T-helper 2 cell treated with Interferon-gamma antibody and Interleukin-4, amounts not matched to agents 5 μg/mL and 100 μg/mL, for 36 hours (primary cell): ENCODE results near the gene TAGAP.

Source experiments
- DNase-seq: peaks from one replicate; pipeline ENCODE4 v3.0.0; 2021; ENCODE audit warnings: low spot score
- H3K27ac Mint-ChIP-seq: one replicate; pipeline ENCODE4 v1.8.0; 2021; ENCODE audit warnings: mild to moderate bottlenecking, mixed read lengths
- H3K27me3 Mint-ChIP-seq: one replicate; pipeline ENCODE4 v1.8.0; 2021; ENCODE audit warnings: low read depth, mixed read lengths
- H3K36me3 Mint-ChIP-seq: one replicate; pipeline ENCODE4 v1.8.0; 2021; ENCODE audit warnings: low read depth, mixed read lengths
- H3K4me1 Mint-ChIP-seq: one replicate; pipeline ENCODE4 v1.8.0; 2021; ENCODE audit warnings: low read depth, mixed read lengths
- H3K4me3 Mint-ChIP-seq: one replicate; pipeline ENCODE4 v1.8.0; 2022; ENCODE audit warnings: mild to moderate bottlenecking, moderate library complexity, mixed read lengths
- H3K9me3 Mint-ChIP-seq: one replicate; pipeline ENCODE4 v1.8.0; 2021; ENCODE audit warnings: mixed read lengths

TAGAP gene

GRCh38 chr6:159044899-159045727 lies at the start of gene TAGAP:
Gene TAGAP (minus strand): TSS chr6:159044991. CDS start chr6:159044146, 845 bp downstream.
- H3K9me3 Mint-ChIP-seq: no peaks in the 10 kb centered on the region
- H3K27me3 Mint-ChIP-seq: no peaks in the 10 kb centered on the region
- DNase-seq: peak; percentile 86
- peak within 1 kb of the TSS; percentile 98 for H3K27ac Mint-ChIP-seq
- peaks cover 45% of the 10 kb centered on the region for H3K36me3 Mint-ChIP-seq
- peaks cover 51% of the 10 kb centered on the region for H3K4me1 Mint-ChIP-seq
- peak within 1 kb of the TSS; percentile 99 for H3K4me3 Mint-ChIP-seq

GRCh38 chr6:159093609-159094443 lies 49.0 kb upstream of the TAGAP start:
- no peaks in the 10 kb centered on the region for H3K36me3 Mint-ChIP-seq
- H3K4me3 Mint-ChIP-seq: peak overlapping the region; percentile 60
- peaks cover 3% of the 10 kb centered on the region for H3K27me3 Mint-ChIP-seq
- DNase-seq: no peak
- no peaks in the 10 kb centered on the region for H3K9me3 Mint-ChIP-seq
- H3K27ac Mint-ChIP-seq: peak overlapping the region; percentile 73
- peaks cover 35% of the 10 kb centered on the region for H3K4me1 Mint-ChIP-seq

- Mint-ChIP-seq H3K36me3 (no peaks in the 10 kb centered on the region), H3K4me1 (peaks cover 28% of the 10 kb centered on the region), H3K27me3 (peaks cover 3% of the 10 kb centered on the region), H3K9me3 (no peaks in the 10 kb centered on the region), H3K4me3 (no peak overlapping the region), H3K27ac (no peak overlapping the region)
- no peak for DNase-seq
Measured at GRCh38 chr6:159092631-159093030, 47.8 kb upstream of the TAGAP start.

GRCh38 chr6:159090530-159091480 lies 46.0 kb upstream of the TAGAP start:
- Mint-ChIP-seq H3K9me3 (no peaks in the 10 kb centered on the region), H3K4me1 (peaks cover 23% of the 10 kb centered on the region), H3K36me3 (no peaks in the 10 kb centered on the region), H3K4me3 (no peak overlapping the region), H3K27me3 (peaks cover 3% of the 10 kb centered on the region), H3K27ac (no peak overlapping the region)
- DNase-seq: no peak

GRCh38 chr6:159089909-159090308 lies 45.1 kb upstream of the TAGAP start:
- no peak overlapping the region for H3K27ac Mint-ChIP-seq
- peaks cover 22% of the 10 kb centered on the region for H3K4me1 Mint-ChIP-seq
- no peak for DNase-seq

GRCh38 chr6:159089443-159089842 lies 44.7 kb upstream of the TAGAP start:
- Mint-ChIP-seq H3K27ac (no peak overlapping the region), H3K36me3 (no peaks in the 10 kb centered on the region), H3K9me3 (no peaks in the 10 kb centered on the region), H3K27me3 (peaks cover 3% of the 10 kb centered on the region), H3K4me1 (peaks cover 19% of the 10 kb centered on the region), H3K4me3 (no peak overlapping the region)
- DNase-seq: no peak

More at GRCh38 chr6:159089909-159090308, 45.1 kb upstream of the TAGAP start:
- H3K27me3 Mint-ChIP-seq: peaks cover 3% of the 10 kb centered on the region
- H3K9me3 Mint-ChIP-seq: no peaks in the 10 kb centered on the region
- no peak overlapping the region for H3K4me3 Mint-ChIP-seq
- H3K36me3 Mint-ChIP-seq: no peaks in the 10 kb centered on the region

GRCh38 chr6:159086033-159086618 lies 41.3 kb upstream of the TAGAP start:
- peaks cover 5% of the 10 kb centered on the region for H3K27me3 Mint-ChIP-seq
- H3K36me3 Mint-ChIP-seq: no peaks in the 10 kb centered on the region
- H3K4me1 Mint-ChIP-seq: peaks cover 5% of the 10 kb centered on the region
- DNase-seq: no peak
- H3K9me3 Mint-ChIP-seq: no peaks in the 10 kb centered on the region
- H3K27ac Mint-ChIP-seq: no peak overlapping the region
- H3K4me3 Mint-ChIP-seq: no peak overlapping the region

- H3K4me1 Mint-ChIP-seq: peaks cover 5% of the 10 kb centered on the region
- H3K9me3 Mint-ChIP-seq: no peaks in the 10 kb centered on the region
- H3K27ac Mint-ChIP-seq: no peak overlapping the region
- no peak overlapping the region for H3K4me3 Mint-ChIP-seq
- no peak for DNase-seq
- peaks cover 4% of the 10 kb centered on the region for H3K27me3 Mint-ChIP-seq
- no peaks in the 10 kb centered on the region for H3K36me3 Mint-ChIP-seq
Measured at GRCh38 chr6:159085396-159085895, 40.7 kb upstream of the TAGAP start.

GRCh38 chr6:159084493-159085091 lies 39.8 kb upstream of the TAGAP start:
- H3K4me3 Mint-ChIP-seq: no peak overlapping the region
- no peaks in the 10 kb centered on the region for H3K36me3 Mint-ChIP-seq
- H3K27ac Mint-ChIP-seq: no peak overlapping the region
- no peak for DNase-seq
- H3K9me3 Mint-ChIP-seq: no peaks in the 10 kb centered on the region
- peaks cover 10% of the 10 kb centered on the region for H3K4me1 Mint-ChIP-seq
- H3K27me3 Mint-ChIP-seq: peaks cover 4% of the 10 kb centered on the region

GRCh38 chr6:159083146-159083545 lies 38.4 kb upstream of the TAGAP start:
- H3K4me3 Mint-ChIP-seq: no peak overlapping the region
- H3K27me3 Mint-ChIP-seq: peaks cover 4% of the 10 kb centered on the region
- no peaks in the 10 kb centered on the region for H3K9me3 Mint-ChIP-seq
- H3K36me3 Mint-ChIP-seq: no peaks in the 10 kb centered on the region
- H3K27ac Mint-ChIP-seq: no peak overlapping the region
- H3K4me1 Mint-ChIP-seq: peaks cover 11% of the 10 kb centered on the region
- no peak for DNase-seq

- peaks cover 4% of the 10 kb centered on the region for H3K27me3 Mint-ChIP-seq
- H3K4me1 Mint-ChIP-seq: peaks cover 11% of the 10 kb centered on the region
- no peak for DNase-seq
- H3K36me3 Mint-ChIP-seq: no peaks in the 10 kb centered on the region
- no peak overlapping the region for H3K4me3 Mint-ChIP-seq
- H3K9me3 Mint-ChIP-seq: no peaks in the 10 kb centered on the region
- H3K27ac Mint-ChIP-seq: no peak overlapping the region
Measured at GRCh38 chr6:159082039-159082815, 37.4 kb upstream of the TAGAP start.

GRCh38 chr6:159080217-159080976 lies 35.6 kb upstream of the TAGAP start:
- Mint-ChIP-seq H3K27ac (no peak overlapping the region), H3K27me3 (peaks cover 4% of the 10 kb centered on the region), H3K4me1 (peaks cover 16% of the 10 kb centered on the region), H3K9me3 (no peaks in the 10 kb centered on the region), H3K36me3 (no peaks in the 10 kb centered on the region), H3K4me3 (no peak overlapping the region)
- DNase-seq: no peak
